D341Med (cell line): ENCODE data around the gene ROM1.

Source experiments
- DNase-seq: peaks from one replicate; pipeline ENCODE4 v3.0.0; 2012; ENCODE audit warnings: low spot score

ROM1 gene

DNA sequence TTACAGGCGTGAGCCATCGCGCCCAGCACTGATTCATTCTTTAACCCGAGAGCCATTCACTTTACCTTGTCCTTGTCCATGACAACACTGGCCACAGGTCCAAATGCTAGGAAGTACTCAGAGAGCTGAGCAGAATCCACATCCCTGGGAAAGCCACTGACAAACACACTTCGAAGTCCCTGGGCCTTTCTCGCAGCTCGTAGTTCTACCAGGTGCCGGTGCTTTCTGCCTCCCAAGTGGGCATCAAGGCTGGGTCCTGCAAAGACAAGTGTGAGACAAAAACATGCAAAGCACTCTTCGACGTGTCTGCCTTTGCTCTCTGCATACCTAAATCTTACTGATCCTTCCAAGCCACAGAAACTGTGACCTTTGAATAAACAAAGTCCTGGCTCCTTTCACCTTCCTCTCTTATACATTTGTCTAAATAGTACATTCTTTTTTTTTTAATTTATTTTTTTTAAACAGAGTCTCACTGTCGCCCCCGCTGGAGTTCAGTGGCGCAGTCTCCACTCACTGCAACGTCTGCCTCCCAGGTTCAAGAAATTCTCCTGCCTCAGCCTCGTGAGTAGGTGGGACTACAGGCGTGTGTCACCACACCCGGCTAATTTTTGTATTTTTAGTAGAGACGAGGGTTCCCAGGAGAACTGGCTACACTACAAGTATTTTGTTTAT lies 24.0 kb upstream of the ROM1 start:
- DNase-seq: no peak

DNA sequence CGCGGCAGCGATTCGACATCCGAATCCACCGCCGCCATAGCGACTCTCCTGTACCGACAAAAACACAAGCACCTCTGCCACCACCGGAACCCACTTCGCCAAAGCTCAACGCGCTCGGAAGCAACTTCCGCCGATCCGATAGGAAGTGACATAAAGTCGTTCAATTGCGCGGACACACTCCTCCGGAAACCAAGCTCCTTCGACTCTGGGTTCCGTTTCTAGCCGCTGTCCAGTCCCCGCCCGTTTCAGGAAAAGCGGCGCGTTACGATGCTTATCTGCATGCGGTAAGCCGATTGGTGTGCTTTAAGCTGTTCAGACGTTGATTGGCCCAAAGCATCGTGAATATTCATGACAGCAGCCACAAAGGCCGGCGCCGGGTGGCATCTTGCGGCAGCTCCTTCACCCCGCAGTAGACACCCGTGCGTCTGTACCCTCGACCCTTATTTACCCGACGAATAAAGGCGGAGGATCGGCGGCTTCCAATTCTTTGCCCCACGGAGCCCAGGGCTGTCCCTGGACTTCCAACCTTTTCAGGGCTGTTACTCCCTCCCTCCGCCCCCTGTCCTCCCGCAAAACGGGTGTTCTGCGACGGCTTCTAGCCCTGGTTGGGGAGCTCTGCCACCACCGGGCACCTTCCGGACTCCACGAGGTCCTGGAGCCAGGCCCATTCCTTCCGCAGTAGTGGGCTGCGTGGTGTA lies 21.5 kb upstream of the ROM1 start, which contains the start of gene TUT1:
Gene TUT1, minus strand, starts transcription at position 76 of the 698 bp plus-strand sequence. Its CDS starts 38 bp downstream, at position 38.
- DNase-seq: peak; percentile 88

DNA sequence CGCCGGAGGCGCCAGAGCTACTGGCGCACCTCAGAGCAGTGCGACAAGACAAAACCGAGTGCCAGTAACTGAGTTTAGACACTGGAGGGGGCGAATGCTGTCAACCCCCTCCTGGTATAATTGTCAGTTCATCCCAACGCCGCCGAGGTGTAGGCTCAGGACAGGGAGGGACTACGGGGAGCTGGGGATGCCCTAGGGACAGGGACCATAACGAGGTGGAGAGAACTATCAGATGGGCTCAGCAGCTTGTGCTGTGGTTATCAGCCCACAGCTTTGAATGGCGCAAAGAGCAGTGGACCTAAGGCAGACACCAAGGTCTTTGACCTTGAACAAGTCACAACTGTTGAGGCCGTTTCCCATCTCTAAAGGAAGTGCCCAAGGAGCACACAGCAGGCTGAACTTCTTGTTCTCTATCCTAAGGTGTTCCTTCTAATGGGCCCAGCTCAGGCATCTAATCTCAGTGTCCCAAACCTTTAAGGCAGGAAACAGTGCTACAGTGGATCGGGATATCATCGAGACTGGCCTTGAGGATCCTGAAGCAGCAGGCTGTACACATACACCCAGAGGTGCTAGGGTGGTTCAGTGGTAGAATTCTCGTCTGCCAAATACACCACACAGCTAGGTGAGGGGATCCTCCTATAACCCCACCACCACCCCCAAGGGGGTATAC lies 20.8 kb upstream of the ROM1 start:
- no peak for DNase-seq

DNA sequence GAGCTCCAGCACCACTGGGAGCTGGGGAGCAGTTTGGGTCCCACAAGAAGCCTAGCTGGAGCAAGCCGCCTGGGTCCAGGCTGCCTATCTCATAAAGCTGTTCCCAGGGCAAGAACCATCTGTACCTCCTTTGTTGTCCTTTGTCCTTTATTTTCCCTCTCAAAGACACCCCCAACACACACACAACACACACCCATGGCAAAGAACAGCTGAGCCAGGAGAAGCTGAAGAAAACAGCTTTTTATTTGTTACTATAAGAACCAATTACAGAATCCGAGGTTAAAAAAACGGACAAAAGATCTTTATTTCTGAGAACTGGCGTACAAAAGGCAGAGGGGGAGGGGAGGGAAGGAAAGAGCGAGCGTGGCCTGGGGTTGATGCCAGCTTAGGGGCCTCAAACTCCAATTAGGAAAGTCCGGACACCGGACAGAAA lies 20.1 kb upstream of the ROM1 start:
- no peak for DNase-seq

DNA sequence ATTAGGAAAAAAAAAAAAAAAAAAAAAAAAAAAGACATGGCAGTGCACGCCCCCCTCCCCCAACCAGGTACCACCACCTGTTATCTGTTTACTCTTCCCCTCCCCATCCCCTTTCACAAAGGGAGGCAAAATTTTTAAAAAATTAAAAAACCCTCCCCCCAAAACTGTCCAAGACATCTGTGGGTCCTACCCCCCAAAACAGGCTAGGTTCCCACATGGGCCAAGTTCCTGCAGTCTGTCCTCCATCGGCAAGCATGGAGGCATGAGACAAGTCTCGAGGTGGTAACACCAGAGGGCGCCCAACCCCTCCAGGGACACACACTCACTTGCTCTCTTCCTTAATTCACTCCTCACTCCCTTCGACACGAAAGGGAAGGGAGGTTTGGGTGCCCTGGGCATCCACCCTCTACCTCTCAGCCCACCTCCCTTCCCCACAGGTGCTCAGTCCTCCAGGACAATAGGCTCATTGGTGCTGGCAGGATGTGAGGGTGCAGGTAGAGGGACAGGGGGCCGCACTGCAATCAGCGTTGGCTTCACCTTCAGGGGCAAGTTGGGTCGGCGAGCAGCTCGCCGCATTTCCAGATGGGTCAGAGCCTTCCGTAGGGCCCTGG lies 19.5 kb upstream of the ROM1 start:
- DNase-seq: peak; percentile 70

DNA sequence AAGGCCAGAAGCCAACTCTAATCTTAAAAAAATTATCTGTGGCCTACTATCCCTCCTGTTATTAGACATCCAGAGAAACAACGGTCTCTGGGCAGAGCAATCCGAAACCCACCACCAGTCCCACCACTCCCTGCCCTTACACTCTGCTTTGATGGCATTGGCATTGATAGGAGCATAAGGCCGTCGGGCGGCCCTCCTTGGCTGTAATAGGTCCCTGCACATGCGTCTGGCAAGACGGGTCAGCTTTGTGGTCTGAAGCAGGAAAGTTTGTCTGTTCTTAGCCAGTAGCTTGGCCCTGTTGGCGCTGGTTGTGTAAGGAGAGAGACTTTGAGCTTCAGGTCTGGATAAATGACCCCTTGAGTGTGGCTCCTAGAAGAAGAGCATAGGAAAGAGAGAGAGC lies 17.9 kb upstream of the ROM1 start:
- no peak for DNase-seq

DNA sequence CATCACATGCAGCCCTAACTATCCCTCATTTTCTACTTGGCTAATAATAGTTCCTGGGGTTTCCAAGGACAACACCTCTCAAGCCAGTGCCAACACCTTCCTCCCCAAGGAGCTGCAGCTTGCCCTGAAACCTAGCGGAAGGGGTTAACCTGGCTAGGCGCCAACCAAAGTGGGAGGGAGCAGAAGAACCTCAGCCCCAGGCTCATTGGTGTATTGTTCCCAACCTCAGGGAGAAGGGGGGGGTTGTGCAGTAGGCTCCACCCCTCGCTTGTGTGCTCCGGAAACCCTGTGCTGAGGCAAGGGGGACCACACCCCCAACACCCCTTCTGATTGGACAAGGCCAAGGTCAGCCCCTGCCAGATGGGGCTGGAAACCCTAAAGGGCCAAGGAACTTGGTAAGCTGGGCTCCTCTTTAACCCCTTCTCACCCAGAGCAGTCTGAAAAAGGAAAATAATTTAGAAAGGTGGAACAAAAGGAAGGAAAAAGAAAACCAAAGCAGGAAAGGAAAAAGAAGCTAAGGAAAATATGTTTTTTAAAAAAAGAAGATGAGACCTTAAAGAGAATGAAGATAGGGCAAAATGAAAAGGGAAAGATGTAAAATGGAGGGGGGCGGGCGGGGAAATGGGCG lies 13.9 kb upstream of the ROM1 start:
- peak; percentile 93 for DNase-seq

DNA sequence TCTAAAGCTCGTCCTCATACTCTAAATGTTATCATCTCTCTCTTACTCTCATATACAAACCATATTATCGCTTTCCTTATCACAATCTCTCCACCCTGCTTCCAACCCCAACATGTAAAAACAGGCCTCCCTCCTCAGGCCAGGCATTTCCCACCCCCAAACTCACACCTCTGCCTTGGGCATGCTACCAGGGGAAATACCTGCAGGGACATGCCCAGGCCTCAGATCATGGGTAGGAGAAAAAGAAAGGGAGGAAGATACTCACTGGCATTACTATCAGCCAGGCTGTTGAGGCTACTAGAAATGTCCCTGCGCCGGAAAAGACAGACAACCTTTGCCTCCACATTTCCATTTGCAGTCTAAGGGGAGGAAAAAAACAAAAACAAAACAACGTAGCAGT lies 13.2 kb upstream of the ROM1 start:
- no peak for DNase-seq

DNA sequence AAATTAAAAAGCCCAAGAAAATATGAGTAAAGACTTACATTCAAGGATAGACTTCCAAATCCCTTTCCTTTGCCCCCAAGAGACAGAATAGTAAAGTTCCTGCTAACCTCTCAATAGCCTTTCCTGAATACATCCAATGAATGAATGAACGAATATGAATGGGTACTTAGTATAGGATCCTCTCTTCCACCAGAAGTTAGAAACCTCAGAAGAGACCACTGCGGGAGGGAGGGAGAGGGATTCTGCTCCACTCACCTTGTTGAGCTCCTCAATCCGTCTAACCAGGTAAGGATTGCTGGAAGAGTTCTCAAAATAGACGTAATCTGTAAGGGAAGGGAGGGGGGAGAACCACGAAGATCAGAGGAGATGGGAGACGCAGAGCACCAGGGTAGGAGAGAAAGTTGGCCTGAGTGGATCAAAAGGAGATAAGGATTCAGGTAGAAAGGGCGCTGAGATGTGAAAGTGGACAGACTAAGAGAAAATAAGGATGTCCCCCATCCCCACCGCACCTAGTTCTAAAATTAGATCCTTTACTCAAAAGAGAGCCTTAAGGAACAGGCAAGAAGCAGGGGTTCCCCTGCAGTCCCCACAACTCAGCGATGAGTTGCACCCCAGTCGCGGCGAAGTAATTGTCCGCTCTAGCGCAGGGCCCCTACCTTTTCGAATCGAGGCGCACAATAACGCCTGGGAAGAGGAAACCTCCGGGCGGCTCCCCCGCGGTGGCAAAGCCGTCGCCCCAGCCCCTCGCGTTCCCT lies 12.5 kb upstream of the ROM1 start:
- no peak for DNase-seq

DNA sequence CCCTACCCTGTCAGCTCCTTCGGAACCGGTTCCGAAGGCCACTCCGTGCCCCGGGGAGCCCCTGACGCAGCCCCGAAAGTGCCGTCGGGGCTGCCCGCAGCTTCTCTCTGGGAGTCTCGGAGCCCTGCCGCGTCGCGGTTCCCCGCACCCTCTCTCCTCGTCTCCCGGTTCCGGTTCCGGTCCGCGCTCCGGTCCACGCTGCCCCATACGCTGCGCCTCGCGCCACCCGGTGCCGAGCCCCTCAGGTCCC lies 12.0 kb upstream of the ROM1 start:
- no peak for DNase-seq

DNA sequence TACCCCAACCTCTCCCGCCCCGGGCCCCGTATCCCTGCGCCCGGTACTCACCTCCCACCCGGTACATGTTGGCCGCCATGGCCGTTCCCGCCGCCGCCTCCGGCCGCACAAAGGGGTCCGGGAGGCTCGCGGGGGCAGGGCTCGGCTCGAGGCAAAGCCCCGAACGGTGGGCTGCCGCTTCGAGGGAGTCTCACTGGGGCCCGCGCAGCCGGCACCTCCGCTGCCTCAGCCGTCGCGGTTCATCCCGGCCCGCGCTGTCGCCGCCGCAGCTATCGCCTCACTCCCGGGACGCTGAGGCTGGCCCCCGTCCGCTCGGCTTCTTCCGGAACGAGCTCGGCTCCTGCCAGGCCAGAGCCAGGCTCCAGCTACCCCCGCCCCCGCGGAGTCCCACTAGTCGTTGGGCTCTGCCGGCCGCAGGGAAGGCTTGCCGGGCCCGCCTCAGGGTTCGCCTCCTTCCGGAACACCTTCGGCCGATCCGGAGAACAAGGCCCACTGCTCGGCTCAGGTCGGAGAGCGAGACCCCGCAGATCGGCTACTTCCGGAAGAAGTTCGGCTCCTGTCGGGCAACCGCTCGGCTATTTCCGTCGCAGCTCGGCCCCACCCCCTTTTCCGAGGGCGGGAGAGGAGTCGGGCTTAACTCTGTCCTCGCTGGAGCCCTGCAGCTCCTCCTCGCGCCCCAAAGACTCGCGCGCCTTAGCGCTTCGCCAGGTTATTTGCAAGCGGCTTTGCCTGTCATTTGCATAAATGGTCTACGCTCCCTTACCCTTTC lies 11.5 kb upstream of the ROM1 start, which contains the start of gene MTA2:
Gene MTA2, minus strand, starts transcription at position 494 of the 769 bp plus-strand sequence. Its CDS starts 415 bp downstream, at position 79.
- DNase-seq: peak; percentile 93

DNA sequence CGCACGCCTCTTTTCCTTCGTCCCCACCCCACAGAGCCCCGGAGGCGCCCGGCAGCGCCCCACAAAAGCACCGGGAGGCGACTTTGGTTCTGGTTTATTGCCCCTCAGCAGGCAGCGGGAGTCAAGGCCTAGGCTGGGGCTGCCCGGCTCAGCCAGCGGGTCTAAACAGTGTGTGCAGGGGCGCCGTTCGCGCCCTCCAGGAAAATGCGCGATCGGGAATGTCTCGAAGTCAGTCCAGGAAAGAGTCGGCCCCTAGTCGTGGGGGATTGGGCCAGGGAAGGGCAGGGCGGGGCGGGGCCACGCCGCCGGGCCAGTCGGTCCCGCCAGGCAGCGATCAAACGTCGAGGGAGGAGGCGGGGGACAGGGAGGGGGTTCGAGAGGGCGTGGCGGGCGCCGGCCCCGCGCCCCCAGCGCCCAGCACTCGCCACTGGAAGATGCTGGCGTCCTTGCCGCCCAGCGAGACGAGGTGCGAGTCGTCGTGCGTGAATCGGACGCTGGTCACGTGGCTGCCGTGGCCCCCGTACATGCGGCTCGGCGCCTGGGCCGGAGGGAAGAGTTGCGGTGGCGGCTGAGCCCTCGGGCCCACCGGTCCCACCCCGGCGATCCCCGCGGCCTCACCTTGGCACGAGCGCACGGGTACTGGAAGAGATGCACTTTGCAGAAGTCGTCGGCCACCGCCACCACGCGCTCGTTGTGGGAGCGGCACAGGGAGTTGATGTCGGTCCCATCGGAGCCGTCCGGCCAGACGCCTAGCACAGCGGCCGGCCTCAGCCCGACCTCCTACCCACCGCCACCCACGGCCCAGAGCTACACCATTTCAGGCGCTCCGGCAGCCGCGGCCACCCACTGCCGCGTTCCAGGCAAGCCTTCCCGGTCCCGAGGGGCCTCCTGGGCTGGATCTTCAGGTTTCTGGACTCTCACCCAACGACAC lies 10.7 kb upstream of the ROM1 start:
- peak; percentile 83 for DNase-seq

DNA sequence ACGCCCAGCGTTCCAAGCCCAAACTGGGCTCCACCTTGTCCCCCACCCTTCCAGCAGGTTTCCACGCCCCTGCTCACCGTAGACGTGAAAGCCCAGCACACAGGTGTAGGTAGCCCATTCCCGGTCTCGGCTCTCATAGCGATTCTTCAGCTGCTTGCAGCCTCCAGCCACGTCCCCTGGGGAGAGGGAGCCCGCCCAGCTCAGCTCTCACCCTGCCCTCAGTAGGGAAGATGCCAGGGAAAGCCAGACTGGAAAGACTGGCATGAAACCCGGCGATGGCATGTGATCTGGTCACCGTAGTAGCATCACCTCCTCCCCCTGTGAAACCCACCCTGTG lies 10.0 kb upstream of the ROM1 start:
- no peak for DNase-seq

DNA sequence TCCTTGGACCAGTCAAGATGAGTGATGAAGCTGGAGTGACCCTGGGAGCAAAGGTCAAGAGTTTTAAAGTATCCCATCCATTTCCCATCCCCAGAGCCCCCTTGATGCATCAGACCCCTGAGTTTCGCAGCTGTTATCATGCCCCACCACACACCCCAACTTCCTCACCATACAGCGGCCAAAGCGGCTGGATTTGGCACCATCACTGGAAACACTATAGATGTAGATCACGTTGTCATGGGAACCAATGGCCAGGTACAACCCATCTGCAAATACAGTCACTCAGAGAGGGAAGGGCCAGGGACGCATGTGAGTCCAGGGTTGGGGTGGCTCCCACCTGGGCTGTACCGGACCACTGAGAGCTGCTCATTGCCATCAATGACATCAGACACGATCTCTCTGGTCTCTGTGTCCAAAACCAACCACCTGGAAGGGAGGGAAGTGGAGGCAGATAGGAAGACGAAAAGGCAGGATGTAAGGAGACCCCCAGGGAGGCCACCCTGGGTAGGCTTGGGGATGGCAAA lies 9.2 kb upstream of the ROM1 start:
- no peak for DNase-seq

DNA sequence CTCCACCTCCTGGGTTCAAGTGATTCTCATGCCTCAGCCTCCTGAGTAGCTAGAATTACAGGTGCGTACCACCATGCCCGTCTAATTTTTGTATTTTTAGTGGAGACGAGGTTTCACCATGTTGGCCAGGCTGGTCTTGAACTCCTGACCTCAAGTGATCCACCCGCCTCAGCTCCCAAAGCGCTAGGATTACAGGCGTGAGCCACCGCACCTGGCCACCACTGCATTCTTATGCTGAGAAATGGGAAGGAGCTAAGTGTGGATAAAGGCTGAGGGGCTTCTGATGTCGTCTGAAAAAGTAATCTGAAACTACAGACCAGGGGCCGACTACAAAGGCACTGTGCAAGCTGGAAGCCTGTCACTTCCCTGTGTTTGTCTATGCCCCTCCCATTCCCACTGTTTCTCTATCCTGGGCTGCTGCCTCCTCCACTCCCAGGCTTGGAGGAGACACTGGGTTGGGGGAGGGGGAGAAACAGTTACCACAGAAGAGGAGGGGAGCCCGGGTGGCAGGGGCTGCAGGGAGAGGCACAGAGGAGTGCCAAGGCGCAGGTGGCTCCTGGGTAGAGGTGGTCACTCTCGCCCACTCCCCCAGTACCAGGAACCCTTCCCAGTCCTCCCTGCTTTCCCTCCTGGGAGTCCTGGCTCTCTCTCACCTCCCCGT lies 8.5 kb upstream of the ROM1 start:
- no peak for DNase-seq

DNA sequence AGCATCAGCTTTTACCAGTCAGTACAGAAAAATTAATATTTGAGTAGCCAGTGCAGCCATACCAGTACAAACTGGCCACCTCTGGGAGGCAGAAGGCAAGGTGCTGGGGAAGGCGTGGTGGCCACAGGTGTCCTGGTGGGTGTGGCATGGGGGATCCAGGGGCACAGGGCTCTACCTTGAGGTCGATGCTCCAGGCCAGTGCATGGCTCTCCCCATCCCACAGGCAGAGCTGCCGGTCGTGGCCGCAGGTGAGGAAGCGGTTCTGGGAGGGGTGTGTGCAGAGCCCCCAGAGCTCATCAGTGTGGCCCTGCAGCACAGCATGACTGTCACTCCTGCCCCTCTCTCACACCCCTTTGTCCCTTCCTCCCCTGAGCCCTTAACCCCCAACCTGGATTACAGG lies 7.6 kb upstream of the ROM1 start:
- no peak for DNase-seq

DNA sequence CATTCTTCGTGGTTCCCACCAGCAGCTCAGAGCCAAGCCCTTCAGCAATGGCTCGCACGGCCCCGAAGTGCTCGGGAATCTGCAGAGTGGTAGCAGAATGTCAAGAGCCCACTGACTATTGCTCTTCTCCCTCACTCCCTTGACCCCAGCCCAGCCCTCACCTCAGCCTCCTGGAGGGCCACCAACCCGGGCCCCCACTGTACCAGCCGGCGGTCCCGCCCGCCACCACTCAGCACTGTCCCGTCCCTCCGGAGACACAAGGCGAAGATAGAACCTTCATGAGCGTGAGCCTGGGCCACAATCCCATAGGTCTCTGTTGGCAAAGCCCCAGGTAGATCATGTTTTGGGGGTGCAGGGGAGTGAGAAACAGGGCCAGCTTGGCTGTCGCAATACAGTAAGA lies 7.2 kb upstream of the ROM1 start:
- no peak for DNase-seq

DNA sequence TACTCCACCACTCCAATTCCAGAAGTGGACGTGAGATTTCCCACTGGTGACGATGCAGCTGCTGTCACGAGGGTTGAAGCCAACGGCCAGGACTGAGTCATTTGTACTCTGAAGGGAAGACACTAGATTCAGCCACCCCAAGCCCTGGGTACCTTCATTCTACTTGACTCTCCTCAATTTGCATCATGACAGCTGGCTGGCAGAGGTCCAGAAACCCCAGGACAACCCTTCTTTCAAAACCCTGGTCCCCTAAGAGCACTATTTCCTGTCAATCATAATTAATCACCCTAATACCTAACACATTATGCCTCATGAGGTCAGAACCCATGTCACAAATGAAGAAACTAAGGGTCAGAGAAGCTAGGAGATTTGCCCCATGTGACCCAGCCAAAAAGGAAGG lies 5.3 kb upstream of the ROM1 start:
- DNase-seq: no peak

DNA sequence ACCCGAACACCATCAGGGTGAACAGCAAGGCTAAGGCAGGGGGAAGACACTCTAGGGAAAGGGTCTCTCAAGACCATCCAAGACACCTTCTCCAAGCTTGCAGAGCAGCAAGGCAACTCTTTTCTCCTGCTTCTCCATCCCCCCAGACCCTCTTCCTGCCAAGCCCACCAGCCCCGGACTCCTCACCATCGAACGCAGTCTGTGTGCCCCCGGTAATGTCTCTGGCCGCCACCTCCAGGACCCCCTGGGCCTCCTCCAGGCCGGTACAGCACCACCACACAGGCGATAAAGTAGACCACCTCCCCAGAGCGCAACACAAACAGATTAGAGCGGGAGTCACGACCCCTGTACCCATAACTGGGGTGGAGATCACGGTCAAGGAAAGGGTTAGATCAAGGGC lies 4.3 kb upstream of the ROM1 start:
- no peak for DNase-seq
